ENCODE data around the gene DAZAP1.

DNA sequence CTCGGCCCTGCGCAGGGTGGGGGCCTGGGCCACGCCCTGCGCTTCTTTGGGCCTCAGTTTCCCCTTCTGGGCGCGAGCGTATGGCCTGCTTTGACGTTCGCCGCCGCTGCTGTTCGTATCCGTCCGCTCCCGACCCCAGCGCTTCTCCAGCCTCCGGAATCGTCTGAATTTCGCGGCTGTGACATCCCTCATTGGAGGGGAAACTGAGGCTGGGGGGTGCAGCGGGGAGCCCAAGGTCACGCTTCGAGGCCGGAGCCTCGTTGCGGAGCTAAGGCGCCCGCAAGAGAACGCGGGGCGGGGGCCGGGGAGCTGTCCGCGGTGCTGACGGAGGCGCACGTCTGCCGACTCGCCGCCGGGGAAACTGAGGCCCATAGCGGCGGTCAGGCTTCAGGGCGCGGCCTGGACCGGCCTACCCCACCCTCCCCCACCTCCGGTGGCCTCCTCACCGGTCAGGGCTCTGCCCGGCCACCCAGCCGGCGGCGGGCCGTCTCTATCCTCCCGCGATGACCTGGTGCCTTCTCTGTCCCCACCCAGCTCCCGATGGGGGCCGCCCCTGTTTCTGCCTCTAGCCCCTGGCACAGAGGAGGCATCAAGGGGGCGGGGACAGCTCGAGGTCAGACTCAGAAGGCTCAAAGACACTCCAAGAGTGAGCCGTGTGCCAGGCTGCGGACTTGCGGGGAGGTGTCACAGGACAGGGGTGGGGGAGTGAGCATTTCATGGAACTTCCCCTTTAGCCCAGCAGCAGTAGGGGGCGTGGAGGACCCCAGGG is 39.5 kb downstream of the DAZAP1 start:
- TF ChIP-seq CTCF (conservative IDR thresholded peaks at IDR 0.05) (no peak), EZH2 (IDR thresholded peaks at IDR 0.05; ENCODE audit: low read depth) (no peak)

Measured in PC-9 (cell line).